OCI-LY7 (cell line): ENCODE data around the gene LRRC55.

Experiments
- CTCF ChIP-seq: fragments of 200-600 bp; sonication (generic); conservative IDR thresholded peaks from 2 replicates; pipeline ENCODE4 v1.5.1; 2014; ENCODE audit warnings: mild to moderate bottlenecking, antibody characterized with exemption, low read length, moderate library complexity, mixed read lengths
- EZH2phosphoT487 ChIP-seq: fragments of 200-600 bp; sonication (generic); IDR thresholded peaks from 2 replicates; pipeline ENCODE4 v1.6.1; 2018; ENCODE audit warnings: low read depth, borderline replicate concordance, mild to moderate bottlenecking, mixed run types, antibody characterized with exemption, low read length, moderate library complexity, mixed read lengths

DNA sequence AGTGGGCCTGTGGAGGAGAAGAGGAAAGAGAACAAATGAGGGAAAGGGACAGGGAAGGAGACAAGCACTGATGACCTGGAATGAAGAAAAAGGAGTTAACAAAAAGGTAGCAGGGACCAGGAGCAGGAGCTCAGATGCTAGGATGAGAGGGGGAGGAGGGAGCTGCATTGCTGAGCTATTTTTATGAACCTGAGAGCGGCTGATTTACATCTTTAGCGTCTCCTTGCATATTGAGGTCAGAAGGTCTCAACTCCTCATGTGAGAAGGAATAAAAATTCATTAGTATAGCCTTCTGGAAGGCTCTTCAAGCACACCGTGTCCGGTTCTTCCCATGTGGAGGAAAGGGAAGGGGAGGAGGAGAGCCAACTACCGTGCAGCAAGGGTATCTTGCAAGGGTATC, 33.1 kb upstream of the LRRC55 start:
- TF ChIP-seq CTCF = no peak
- TF ChIP-seq EZH2phosphoT487 = no peak
